H1 (cell line): ENCODE data around the gene DMBX1. TPM values are rescaled to one million over a fixed set of nuclear protein-coding genes. Genes with fewer than 3 reads are reported as not detected.

ENCODE experiments used
- CTCF ChIA-PET: fragments of 300-600 bp; sonication (Branson Sonifier 250); formaldehyde crosslinking; loops from one replicate; lab custom pipeline; 2021; ENCODE audit not compliant: partially characterized antibody; lab: Charles Lee
- POLR2A ChIA-PET: fragments of 300-600 bp; sonication (Branson Sonifier 250); formaldehyde crosslinking; loops from one replicate; lab custom pipeline; 2021; ENCODE audit warnings: inconsistent platforms; ENCODE audit not compliant: partially characterized antibody; lab: Charles Lee
- DNase-seq, 2 experiments: peaks; one replicate each; pipeline versions ENCODE4 v3.0.0 to v3.0.0-alpha.2; 2010 to 2022; ENCODE audit warnings: low spot score in 2 of 2, low read depth in 1 of 2, mixed read lengths in 1 of 2
- FAIRE-seq: peaks from 2 replicates; lab custom pipeline; 2011; peaks lifted over from hg19 to GRCh38; lab: Jason Lieb, UNC
- H2AFZ ChIP-seq: 2 replicates; pipeline ENCODE4 v1.8.1; 2012; ENCODE audit warnings: low read length, inconsistent platforms
- H2AK5ac ChIP-seq: 2 replicates; pipeline ENCODE4 v1.6.1; 2013; ENCODE audit warnings: low read depth, low read length
- H2BK120ac ChIP-seq: replicated peaks from 2 replicates; pipeline ENCODE3; 2013; ENCODE audit warnings: low read depth, low read length, inconsistent platforms
- H2BK12ac ChIP-seq: 2 replicates; pipeline ENCODE4 v1.6.1; 2013; ENCODE audit warnings: low read depth, low read length
- H2BK15ac ChIP-seq: 2 replicates; pipeline ENCODE4 v1.6.1; 2013; ENCODE audit warnings: low read length
- H2BK20ac ChIP-seq: 2 replicates; pipeline ENCODE4 v1.6.1; 2013; ENCODE audit warnings: low read length
- H2BK5ac ChIP-seq: 2 replicates; pipeline ENCODE4 v1.6.1; 2013; ENCODE audit warnings: low read depth, low read length
- H3K14ac ChIP-seq: 2 replicates; pipeline ENCODE4 v1.6.1; 2013; ENCODE audit warnings: inconsistent platforms; ENCODE audit not compliant: insufficient read length
- H3K18ac ChIP-seq: 2 replicates; pipeline ENCODE4 v1.6.1; 2013; ENCODE audit warnings: low read length; ENCODE audit errors: extremely low read depth
- H3K23ac ChIP-seq: 2 replicates; pipeline ENCODE4 v1.6.1; 2013; ENCODE audit warnings: inconsistent platforms; ENCODE audit not compliant: insufficient read length
- H3K23me2 ChIP-seq: 2 replicates; pipeline ENCODE4 v1.6.1; 2013; ENCODE audit warnings: low read depth, low read length
- H3K27ac ChIP-seq: 2 replicates; pipeline ENCODE4 v1.6.1; 2011; ENCODE audit warnings: low read depth, low read length, inconsistent platforms
- H3K27me3 ChIP-seq, 4 experiments: replicated peaks in 1 of 4; 1 replicate in 1 of 4; 2 replicates in 3 of 4; pipeline versions ENCODE4 v1.6.1 to v1.8.1; 2011 to 2013; ENCODE audit warnings: low read length in 3 of 4, mild to moderate bottlenecking in 3 of 4, inconsistent platforms in 2 of 4, mixed read lengths in 2 of 4, moderate library complexity in 1 of 4; ENCODE audit not compliant: control insufficient read depth in 3 of 4, insufficient read depth in 3 of 4; ENCODE audit errors: extremely low read depth in 1 of 4
- H3K36me3 ChIP-seq, 4 experiments: 2 replicates each; pipeline versions ENCODE4 v1.6.1 to v1.8.1; 2011 to 2013; ENCODE audit warnings: mild to moderate bottlenecking in 4 of 4, low read length in 3 of 4, moderate library complexity in 2 of 4, control low read depth in 1 of 4, inconsistent platforms in 1 of 4; ENCODE audit not compliant: insufficient read depth in 4 of 4, control insufficient read depth in 2 of 4
- H3K4ac ChIP-seq: replicated peaks from 2 replicates; pipeline ENCODE3; 2013; ENCODE audit warnings: low read length, low read depth, mixed read lengths, inconsistent platforms; ENCODE audit not compliant: insufficient read length
- H3K4me1 ChIP-seq, 4 experiments: replicated peaks in 1 of 4; 1 replicate in 1 of 4; 2 replicates in 3 of 4; pipeline versions ENCODE4 v1.6.1 to v1.8.1; 2011 to 2013; ENCODE audit warnings: low read length in 3 of 4, inconsistent platforms in 2 of 4, mixed read lengths in 1 of 4; ENCODE audit not compliant: insufficient read depth in 4 of 4, control insufficient read depth in 3 of 4
- H3K4me2 ChIP-seq, 2 experiments: 2 replicates each; pipeline versions ENCODE4 v1.6.1 to v1.8.1; 2011 to 2013; ENCODE audit warnings: low read depth in 2 of 2, low read length in 2 of 2, control low read depth in 1 of 2, inconsistent platforms in 1 of 2, mild to moderate bottlenecking in 1 of 2; ENCODE audit not compliant: insufficient read depth in 1 of 2
- H3K4me3 ChIP-seq, 4 experiments: fragments of 200-600, 300-600 bp in 1 of 4; sonication (generic), shearing (Covaris generic), sonication (Bioruptor Twin) in 1 of 4; 2 replicates each; pipeline versions ENCODE4 v1.5.1 to v1.8.1; 2011 to 2016; ENCODE audit warnings: low read length in 4 of 4, low read depth in 3 of 4, control low read depth in 2 of 4, inconsistent platforms in 2 of 4, mild to moderate bottlenecking in 2 of 4, mixed read lengths in 1 of 4, moderate library complexity in 1 of 4; ENCODE audit not compliant: insufficient read depth in 2 of 4; ENCODE audit errors: extremely low read depth in 1 of 4
- H3K56ac ChIP-seq: replicated peaks from 2 replicates; pipeline ENCODE3; 2013; ENCODE audit warnings: low read depth, mild to moderate bottlenecking, mixed read lengths, low read length, inconsistent platforms; ENCODE audit not compliant: insufficient read length
- H3K79me1 ChIP-seq: 2 replicates; pipeline ENCODE4 v1.6.1; 2013; ENCODE audit warnings: low read depth, low read length, control low read depth
- H3K79me2 ChIP-seq, 2 experiments: 2 replicates each; pipeline versions ENCODE4 v1.6.1 to v1.8.1; 2012 to 2013; ENCODE audit warnings: low read length in 2 of 2, mild to moderate bottlenecking in 2 of 2, inconsistent platforms in 1 of 2; ENCODE audit not compliant: insufficient read depth in 2 of 2, control insufficient read depth in 1 of 2
- H3K9ac ChIP-seq, 4 experiments: replicated peaks in 1 of 4; 1 replicate in 1 of 4; 2 replicates in 3 of 4; pipeline versions ENCODE4 v1.6.1 to v1.8.1; 2011 to 2013; ENCODE audit warnings: low read depth in 3 of 4, low read length in 3 of 4, control low read depth in 2 of 4, mild to moderate bottlenecking in 2 of 4, moderate library complexity in 2 of 4, inconsistent platforms in 1 of 4; ENCODE audit errors: extremely low read depth in 1 of 4
- H3K9me3 ChIP-seq, 2 experiments: 2 replicates each; pipeline versions ENCODE4 v1.6.1 to v1.8.1; 2012 to 2013; ENCODE audit warnings: mild to moderate bottlenecking in 2 of 2, moderate library complexity in 2 of 2, control low read depth in 1 of 2, inconsistent platforms in 1 of 2, low read depth in 1 of 2, low read length in 1 of 2, mixed read lengths in 1 of 2; ENCODE audit not compliant: insufficient read depth in 2 of 2
- H4K20me1 ChIP-seq, 2 experiments: replicated peaks in 1 of 2; 2 replicates each; pipeline versions ENCODE3 to v1.8.1; 2011 to 2013; ENCODE audit warnings: inconsistent platforms in 2 of 2, low read length in 2 of 2, mild to moderate bottlenecking in 1 of 2; ENCODE audit not compliant: insufficient read depth in 2 of 2, control insufficient read depth in 1 of 2
- H4K5ac ChIP-seq: 2 replicates; pipeline ENCODE4 v1.6.1; 2013; ENCODE audit warnings: low read length, low read depth, mixed read lengths, inconsistent platforms; ENCODE audit not compliant: insufficient read length
- H4K8ac ChIP-seq: 2 replicates; pipeline ENCODE4 v1.8.0; 2013; ENCODE audit warnings: mild to moderate bottlenecking, moderate library complexity, low read length, inconsistent platforms; ENCODE audit not compliant: insufficient read depth; ENCODE audit errors: extremely low read depth
- H4K91ac ChIP-seq: replicated peaks from 2 replicates; pipeline ENCODE3; 2013; ENCODE audit warnings: low read length, mixed read lengths, inconsistent platforms; ENCODE audit not compliant: insufficient read length
- CREB1 ChIP-seq: IDR thresholded peaks from 2 replicates; pipeline ENCODE4 v1.6.1; 2012; ENCODE audit warnings: inconsistent platforms
- EZH2 ChIP-seq: fragments of 200-600 bp; sonication (generic); IDR thresholded peaks from 2 replicates; pipeline ENCODE4 v1.7.1; 2012; ENCODE audit warnings: low read depth, mild to moderate bottlenecking, moderate library complexity, low read length, inconsistent platforms; ENCODE audit not compliant: severe bottlenecking
- RAD21 ChIP-seq, 2 experiments: IDR thresholded peaks in 1 of 2; conservative IDR thresholded peaks in 1 of 2; 2 replicates each; pipeline ENCODE4 v1.6.1; 2011; ENCODE audit warnings: low read depth in 2 of 2, low read length in 2 of 2, improper control_type of control experiment in 1 of 2, inconsistent platforms in 1 of 2, mild to moderate bottlenecking in 1 of 2, moderate library complexity in 1 of 2
- WGBS, 2 experiments: shearing (Covaris generic) in 1 of 2; methylation state at CpG; one replicate each; pipeline versions ENCODE4 v1.1.6 to v1.1.7; 2013 to 2015; ENCODE audit warnings: low lambda C conversion rate in 2 of 2, mixed read lengths in 2 of 2, inconsistent platforms in 1 of 2, low coverage in 1 of 2, missing lambda C conversion rate in 1 of 2; ENCODE audit not compliant: insufficient replicate concordance in 2 of 2, insufficient coverage in 1 of 2, insufficient read length in 1 of 2; ENCODE audit errors: extremely low coverage in 1 of 2, missing lambda C conversion rate in 1 of 2; 5-methylcytosine and 5-hydroxymethylcytosine counted together
- polyA plus RNA-seq, 7 experiments: library from polyadenylated mRNA; depleted of rRNA in 3 of 7; stranded (reverse) in 5 of 7; unstranded in 2 of 7; fragments of >200 nt in 5 of 7; fragments of 200-250 nt in 2 of 7; gene quantifications; 1 replicate in 5 of 7; 2 replicates in 1 of 7; 4 replicates in 1 of 7; pipeline versions ENCODE4 v1.2.1 to v1.2.3, GENCODE V29; 2011 to 2013; ENCODE audit warnings: missing spikeins in 2 of 7, mixed read lengths in 2 of 7
- total RNA-seq: library from RNA; stranded (reverse); fragmentation: NEBNext Ultra II Directional; extraction: Animal tissue kit (Norgen Biotek cat#: 25700); gene quantifications from 2 replicates; pipeline ENCODE4 v1.2.1, GENCODE V29; 2021
- TF ChIP-seq, protein P1 (sequence below), 3 experiments: IDR thresholded peaks; 1 replicate in 2 of 3; 2 replicates in 1 of 3; pipeline versions ENCODE4 v1.5.1 to v1.6.1; 2011; ENCODE audit warnings: low read length in 3 of 3, mild to moderate bottlenecking in 3 of 3, inconsistent platforms in 2 of 3, low read depth in 1 of 3, moderate library complexity in 1 of 3; ENCODE audit not compliant: insufficient read depth in 1 of 3; ENCODE audit errors: control extremely low read depth in 1 of 3

The DMBX1 gene
- total and polyA plus RNA-seq, 2 of the 8 experiments (the other 6 are each of a cell fraction or from before 2014, with no cell fraction given) = 0.23 to 0.30 TPM

GRCh38 chr1:46532498-46533178 lies 43.0 kb downstream of the DMBX1 start:
- Histone ChIP-seq H3K9me3 (no peaks in the 10 kb centered on the region), H3K4ac (no peak overlapping the region), H3K36me3 (no peaks in the 10 kb centered on the region), H3K79me2 (no peaks in the 10 kb centered on the region), H3K4me3 (peak overlapping the region in 3 of 4 experiments; percentile 16 to 52 (median 30); a peak in 3 of 8 replicates), H3K79me1 (no peaks in the 10 kb centered on the region), H2AK5ac (no peak overlapping the region), H2BK5ac (no peak overlapping the region), H3K18ac (no peak overlapping the region), H4K8ac (no peak overlapping the region; the same call in 1 of the 2 replicates), H3K14ac (no peak overlapping the region), H2BK15ac (no peak overlapping the region), H3K9ac (no peak overlapping the region), H4K5ac (no peak overlapping the region), H2BK120ac (no peak overlapping the region), H3K27me3 (peaks cover 27 to 77% (median 62%) of the 10 kb centered on the region in 4 experiments), H3K56ac (no peak overlapping the region), H4K20me1 (peaks cover 1% of the 10 kb centered on the region in 2 experiments), H4K91ac (no peak overlapping the region), H3K4me1 (peaks cover 0 to 2% (median under 1%) of the 10 kb centered on the region in 4 experiments; a peak in 4 of 7 replicates), H2AFZ (no peak overlapping the region), H3K4me2 (peak overlapping the region; percentile 55 to 77), H2BK20ac (no peak overlapping the region), H2BK12ac (no peak overlapping the region), H3K27ac (no peak overlapping the region), H3K23ac (no peak overlapping the region), H3K23me2 (peaks cover 7% of the 10 kb centered on the region; the same call in 1 of the 2 replicates)
- DNase-seq (peak in 1 of 2 experiments; percentile 87), FAIRE-seq (no peak)
- ChIA-PET POLR2A (interaction anchor here (0.9 to 1.5 kb wide), 4 partner anchors 11 to 85 kb away, joined by 3 to 7 read pairs (median 4); no protein-coding TSS in a partner anchor), CTCF (interaction anchor here (0.6 to 25.0 kb wide), 23 partner anchors 13 to 192 kb away, joined by 3 to 1068 read pairs (median 4); partner anchors contain the start of genes DMBX1 and KNCN)
- 0% methylated on average over 11 of the region's 31 CpGs; no CpG with 5 or more reads in 1 of the 2 experiments for WGBS, 2 experiments
- TF ChIP-seq CREB1 (no peak), RAD21 (IDR thresholded peaks at IDR 0.05 in 1 of 2, conservative IDR thresholded peaks at IDR 0.05 in 1 of 2; ENCODE audit: low read depth in 2 of 2, low read length in 2 of 2) (peak; percentile 64 to 77), EZH2 (peak; percentile 11)
- TF ChIP-seq, protein P1, sequence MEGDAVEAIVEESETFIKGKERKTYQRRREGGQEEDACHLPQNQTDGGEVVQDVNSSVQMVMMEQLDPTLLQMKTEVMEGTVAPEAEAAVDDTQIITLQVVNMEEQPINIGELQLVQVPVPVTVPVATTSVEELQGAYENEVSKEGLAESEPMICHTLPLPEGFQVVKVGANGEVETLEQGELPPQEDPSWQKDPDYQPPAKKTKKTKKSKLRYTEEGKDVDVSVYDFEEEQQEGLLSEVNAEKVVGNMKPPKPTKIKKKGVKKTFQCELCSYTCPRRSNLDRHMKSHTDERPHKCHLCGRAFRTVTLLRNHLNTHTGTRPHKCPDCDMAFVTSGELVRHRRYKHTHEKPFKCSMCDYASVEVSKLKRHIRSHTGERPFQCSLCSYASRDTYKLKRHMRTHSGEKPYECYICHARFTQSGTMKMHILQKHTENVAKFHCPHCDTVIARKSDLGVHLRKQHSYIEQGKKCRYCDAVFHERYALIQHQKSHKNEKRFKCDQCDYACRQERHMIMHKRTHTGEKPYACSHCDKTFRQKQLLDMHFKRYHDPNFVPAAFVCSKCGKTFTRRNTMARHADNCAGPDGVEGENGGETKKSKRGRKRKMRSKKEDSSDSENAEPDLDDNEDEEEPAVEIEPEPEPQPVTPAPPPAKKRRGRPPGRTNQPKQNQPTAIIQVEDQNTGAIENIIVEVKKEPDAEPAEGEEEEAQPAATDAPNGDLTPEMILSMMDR (IDR thresholded peaks at IDR 0.05; ENCODE audit: control extremely low read depth in 1 of 3, insufficient read depth in 1 of 3, low read depth in 1 of 3, low read length in 3 of 3) = peak in 2 of 3 experiments; percentile 61 to 77; a peak in 3 of 4 replicates
